Fibroblast of lung (primary cell): ENCODE measurements around the gene B4GAT1. TPM values are rescaled to one million over a fixed set of nuclear protein-coding genes. Genes with fewer than 3 reads are reported as not detected.

Experiments
- DNase-seq, 2 donors: peaks; one replicate each; pipeline versions ENCODE4 v3.0.0 to v3.0.0-alpha.2; 2010; ENCODE audit warnings: low read depth in 2 of 2
- H2AFZ ChIP-seq: 2 replicates; pipeline ENCODE4 v1.5.1; 2012; ENCODE audit warnings: low read length, control low read depth, inconsistent platforms
- H3K27ac ChIP-seq: 2 replicates; pipeline ENCODE4 v1.5.1; 2011; ENCODE audit warnings: low read length, control low read depth; ENCODE audit not compliant: insufficient read depth
- H3K27me3 ChIP-seq: 2 replicates; pipeline ENCODE4 v1.5.1; 2011; ENCODE audit warnings: mild to moderate bottlenecking, low read length; ENCODE audit not compliant: control insufficient read depth, insufficient read depth
- H3K36me3 ChIP-seq: 2 replicates; pipeline ENCODE4 v1.5.1; 2011; ENCODE audit warnings: low read length; ENCODE audit not compliant: control insufficient read depth, insufficient read depth
- H3K4me1 ChIP-seq: 2 replicates; pipeline ENCODE4 v1.5.1; 2011; ENCODE audit warnings: low read length; ENCODE audit not compliant: control insufficient read depth, insufficient read depth; ENCODE audit errors: extremely low read depth
- H3K4me2 ChIP-seq: 2 replicates; pipeline ENCODE4 v1.5.1; 2011; ENCODE audit warnings: low read length, control low read depth; ENCODE audit not compliant: insufficient read depth; ENCODE audit errors: extremely low read depth
- H3K4me3 ChIP-seq, 4 experiments: fragments of 200-600 bp in 1 of 4; sonication (generic) in 1 of 4; replicated peaks in 1 of 4; 2 replicates each; pipeline ENCODE4 v1.5.1; 2011 to 2016; ENCODE audit warnings: low read length in 4 of 4, low read depth in 3 of 4, mild to moderate bottlenecking in 3 of 4, control low read depth in 2 of 4, inconsistent platforms in 1 of 4, mixed read lengths in 1 of 4; ENCODE audit not compliant: insufficient read depth in 1 of 4; ENCODE audit errors: control extremely low read depth in 1 of 4
- H3K79me2 ChIP-seq: 2 replicates; pipeline ENCODE4 v1.5.1; 2012; ENCODE audit warnings: mild to moderate bottlenecking, low read length, inconsistent platforms; ENCODE audit not compliant: control insufficient read depth, insufficient read depth
- H3K9ac ChIP-seq: 2 replicates; pipeline ENCODE4 v1.5.1; 2011; ENCODE audit warnings: mild to moderate bottlenecking, low read length, control low read depth; ENCODE audit not compliant: insufficient read depth
- H3K9me3 ChIP-seq: 2 replicates; pipeline ENCODE4 v1.5.1; 2012; ENCODE audit warnings: low read depth, low read length; ENCODE audit not compliant: control insufficient read depth, insufficient read depth
- H4K20me1 ChIP-seq: 2 replicates; pipeline ENCODE4 v1.5.1; 2011; ENCODE audit warnings: low read length; ENCODE audit not compliant: control insufficient read depth, insufficient read depth; ENCODE audit errors: extremely low read depth
- CTCF ChIP-seq, 2 donors: IDR thresholded peaks in 1 of 2; conservative IDR thresholded peaks in 1 of 2; 1 replicate in 1 of 2; 2 replicates in 1 of 2; pipeline ENCODE4 v1.5.1; 2011 to 2012; ENCODE audit warnings: low read length in 2 of 2, control low read depth in 1 of 2, inconsistent platforms in 1 of 2, low read depth in 1 of 2, mild to moderate bottlenecking in 1 of 2
- EZH2 ChIP-seq: IDR thresholded peaks from 2 replicates; pipeline ENCODE4 v1.5.1; 2012; ENCODE audit warnings: low read length, control low read depth, mild to moderate bottlenecking; ENCODE audit errors: missing control alignments
- polyA plus RNA-seq, 2 donors: library from polyadenylated mRNA; depleted of rRNA in 1 of 2; stranded (reverse) in 1 of 2; unstranded in 1 of 2; fragments of >200 nt; gene quantifications; 2 replicates each; pipeline ENCODE4 v1.2.1, GENCODE V29; 2011 to 2012; ENCODE audit warnings: missing spikeins in 1 of 2
- total RNA-seq: library from RNA; depleted of rRNA; stranded (reverse); fragments of >200 nt; gene quantifications from 2 replicates; pipeline ENCODE4 v1.2.1, GENCODE V29; 2014

The B4GAT1 gene
- total and polyA plus RNA-seq, 2 donors (not counting 1 experiment from before 2014, with no cell fraction given) = 13.1 to 48.9 TPM

DNA sequence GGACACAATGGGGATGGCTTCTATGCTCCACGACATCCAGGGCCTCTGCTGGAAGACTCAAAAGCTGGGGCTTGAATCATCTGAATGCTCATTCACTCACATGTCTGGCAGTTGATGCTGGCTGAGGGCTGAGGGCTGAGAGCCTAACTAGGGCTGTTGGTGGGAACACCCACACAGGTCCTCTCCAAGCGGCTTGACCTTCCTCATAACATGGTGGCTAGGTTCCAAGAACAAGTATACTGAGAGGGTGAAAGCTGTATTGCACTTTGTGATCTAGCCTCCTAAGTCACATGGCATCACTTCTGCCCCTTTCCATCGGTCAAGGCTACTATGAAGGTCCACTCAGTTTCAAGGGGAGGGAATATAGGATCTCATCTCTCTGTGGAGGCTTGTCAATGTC, 48.2 kb downstream of the B4GAT1 start:
- H3K4me2 ChIP-seq = no peak overlapping the region
- H3K27me3 ChIP-seq = peaks cover 13% of the 10 kb centered on the region
- no peaks in the 10 kb centered on the region for H4K20me1 ChIP-seq
- no peak for DNase-seq
- no peak overlapping the region for H3K4me3 ChIP-seq
- H3K9me3 ChIP-seq = no peaks in the 10 kb centered on the region
- H2AFZ ChIP-seq = no peak overlapping the region
- no peak for TF ChIP-seq CTCF (conservative IDR thresholded peaks at IDR 0.05 in 1 of 2, IDR thresholded peaks at IDR 0.05 in 1 of 2; ENCODE audit: low read depth in 1 of 2, low read length in 2 of 2)
- no peaks in the 10 kb centered on the region for H3K4me1 ChIP-seq
- H3K36me3 ChIP-seq = no peaks in the 10 kb centered on the region
- no peak overlapping the region for H3K27ac ChIP-seq
- H3K9ac ChIP-seq = no peak overlapping the region
- H3K79me2 ChIP-seq = no peaks in the 10 kb centered on the region

DNA sequence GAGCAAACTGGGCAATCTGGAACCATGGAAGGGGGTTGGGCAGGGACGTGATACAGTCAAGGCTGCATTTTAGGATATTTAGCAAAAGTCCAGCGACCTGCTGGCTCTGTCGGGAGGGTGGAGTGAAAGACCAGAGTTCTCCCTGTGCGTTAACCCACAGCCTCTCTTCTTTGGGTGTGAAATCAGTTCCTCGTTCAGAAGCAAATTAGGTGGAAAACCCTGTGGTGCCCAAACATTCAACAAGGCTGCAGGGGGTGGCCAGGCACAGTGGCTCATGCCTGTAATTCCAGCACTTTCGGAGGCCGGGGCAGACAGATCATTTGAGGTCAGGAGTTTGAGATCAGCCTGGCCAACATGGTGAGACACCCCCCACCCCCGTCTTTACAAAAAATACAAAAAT, 49.8 kb downstream of the B4GAT1 start:
- H3K27ac ChIP-seq = no peak overlapping the region
- no peak for DNase-seq
- no peaks in the 10 kb centered on the region for H4K20me1 ChIP-seq
- H3K4me3 ChIP-seq = no peak overlapping the region
- no peaks in the 10 kb centered on the region for H3K79me2 ChIP-seq
- no peak overlapping the region for H3K9ac ChIP-seq
- no peaks in the 10 kb centered on the region for H3K9me3 ChIP-seq
- TF ChIP-seq EZH2 = no peak
- no peak for TF ChIP-seq CTCF (conservative IDR thresholded peaks at IDR 0.05 in 1 of 2, IDR thresholded peaks at IDR 0.05 in 1 of 2; ENCODE audit: low read depth in 1 of 2, low read length in 2 of 2)
- peaks cover 21% of the 10 kb centered on the region for H3K27me3 ChIP-seq
- no peaks in the 10 kb centered on the region for H3K36me3 ChIP-seq
- no peak overlapping the region for H3K4me2 ChIP-seq
- no peaks in the 10 kb centered on the region for H3K4me1 ChIP-seq
- no peak overlapping the region for H2AFZ ChIP-seq

Other genes starting within 250 kb of the B4GAT1 start
- gene KLC2, start 89.9 kb downstream of the B4GAT1 start, total RNA-seq = 17.3 and 17.5 TPM in 2 replicates
- 7.4 and 10.1 TPM in 2 replicates for gene KLC2, start 89.9 kb downstream of the B4GAT1 start, polyA plus RNA-seq
- 43.7 and 63.6 TPM in 2 replicates for gene RAB1B, start 79.0 kb downstream of the B4GAT1 start, total RNA-seq
- 140 and 221 TPM in 2 replicates for gene RAB1B, start 79.0 kb downstream of the B4GAT1 start, polyA plus RNA-seq
- gene CNIH2, start 69.5 kb downstream of the B4GAT1 start, total RNA-seq = 0.17 TPM in 1 of 2 replicates, not detected in the other
- 0.57 and 1.4 TPM in 2 replicates for gene CNIH2, start 69.5 kb downstream of the B4GAT1 start, polyA plus RNA-seq
- gene YIF1A, start 58.5 kb downstream of the B4GAT1 start, total RNA-seq = 134 and 167 TPM in 2 replicates
- 160 and 161 TPM in 2 replicates for gene YIF1A, start 58.5 kb downstream of the B4GAT1 start, polyA plus RNA-seq
- gene TMEM151A, start 55.7 kb downstream of the B4GAT1 start, total RNA-seq = under 0.01 TPM in 2 replicates
- gene TMEM151A, start 55.7 kb downstream of the B4GAT1 start, polyA plus RNA-seq = not detected in 2 replicates
- gene CD248, start 30.6 kb downstream of the B4GAT1 start, total RNA-seq = 52.6 and 95.6 TPM in 2 replicates
- 98.8 and 132 TPM in 2 replicates for gene CD248, start 30.6 kb downstream of the B4GAT1 start, polyA plus RNA-seq
- gene RIN1, start 11.2 kb downstream of the B4GAT1 start, total RNA-seq = 12.6 and 22.1 TPM in 2 replicates
- 6.3 and 10.6 TPM in 2 replicates for gene RIN1, start 11.2 kb downstream of the B4GAT1 start, polyA plus RNA-seq
- 43.9 and 50.6 TPM in 2 replicates for gene BRMS1, start 2.5 kb downstream of the B4GAT1 start, total RNA-seq
- gene BRMS1, start 2.5 kb downstream of the B4GAT1 start, polyA plus RNA-seq = 25.7 and 41.6 TPM in 2 replicates
- under 0.01 and 0.17 TPM in 2 replicates for gene SLC29A2, start 24.1 kb upstream of the B4GAT1 start, total RNA-seq
- gene SLC29A2, start 24.1 kb upstream of the B4GAT1 start, polyA plus RNA-seq = 0.15 and 1.7 TPM in 2 replicates
- gene NPAS4, start 73.4 kb upstream of the B4GAT1 start, total RNA-seq = not detected in 2 replicates
- gene NPAS4, start 73.4 kb upstream of the B4GAT1 start, polyA plus RNA-seq = 0.08 and 0.16 TPM in 2 replicates
- 32.7 and 39.3 TPM in 2 replicates for gene MRPL11, start 91.2 kb upstream of the B4GAT1 start, total RNA-seq
- gene MRPL11, start 91.2 kb upstream of the B4GAT1 start, polyA plus RNA-seq = 35.7 and 55.9 TPM in 2 replicates
- gene PELI3, start 119.3 kb upstream of the B4GAT1 start, total RNA-seq = 16.2 and 20.3 TPM in 2 replicates
- gene PELI3, start 119.3 kb upstream of the B4GAT1 start, polyA plus RNA-seq = 5.0 and 5.1 TPM in 2 replicates
- 28.2 and 39.6 TPM in 2 replicates for gene DPP3, start 132.8 kb upstream of the B4GAT1 start, total RNA-seq
- gene DPP3, start 132.8 kb upstream of the B4GAT1 start, polyA plus RNA-seq = 33.6 and 42.1 TPM in 2 replicates
- 20.3 and 20.5 TPM in 2 replicates for gene BBS1, start 163.0 kb upstream of the B4GAT1 start, total RNA-seq
- 11.6 and 16.5 TPM in 2 replicates for gene BBS1, start 163.0 kb upstream of the B4GAT1 start, polyA plus RNA-seq
- 8.7 and 11.6 TPM in 2 replicates for gene ZDHHC24, start 198.4 kb upstream of the B4GAT1 start, total RNA-seq
- 5.1 and 6.0 TPM in 2 replicates for gene ZDHHC24, start 198.4 kb upstream of the B4GAT1 start, polyA plus RNA-seq
- gene ACTN3, start 199.3 kb upstream of the B4GAT1 start, total RNA-seq = under 0.01 TPM in 1 of 2 replicates, not detected in the other
- 0.02 TPM in 1 of 2 replicates, not detected in the other for gene ACTN3, start 199.3 kb upstream of the B4GAT1 start, polyA plus RNA-seq
- gene CTSF, start 221.0 kb upstream of the B4GAT1 start, total RNA-seq = 26.6 and 55.0 TPM in 2 replicates
- gene CTSF, start 221.0 kb upstream of the B4GAT1 start, polyA plus RNA-seq = 8.6 and 17.1 TPM in 2 replicates
- gene CCDC87, start 245.4 kb upstream of the B4GAT1 start, total RNA-seq = 0.26 and 0.33 TPM in 2 replicates
- gene CCDC87, start 245.4 kb upstream of the B4GAT1 start, polyA plus RNA-seq = 0.11 and 0.15 TPM in 2 replicates
- gene CCS, start 245.6 kb upstream of the B4GAT1 start, total RNA-seq = 41.6 and 42.4 TPM in 2 replicates
- 16.9 and 22.5 TPM in 2 replicates for gene CCS, start 245.6 kb upstream of the B4GAT1 start, polyA plus RNA-seq